ENCODE results near the gene STK4.
A peak's percentile ranks its signal among the peaks of the same experiment; 100 is the strongest.

The STK4 gene

DNA sequence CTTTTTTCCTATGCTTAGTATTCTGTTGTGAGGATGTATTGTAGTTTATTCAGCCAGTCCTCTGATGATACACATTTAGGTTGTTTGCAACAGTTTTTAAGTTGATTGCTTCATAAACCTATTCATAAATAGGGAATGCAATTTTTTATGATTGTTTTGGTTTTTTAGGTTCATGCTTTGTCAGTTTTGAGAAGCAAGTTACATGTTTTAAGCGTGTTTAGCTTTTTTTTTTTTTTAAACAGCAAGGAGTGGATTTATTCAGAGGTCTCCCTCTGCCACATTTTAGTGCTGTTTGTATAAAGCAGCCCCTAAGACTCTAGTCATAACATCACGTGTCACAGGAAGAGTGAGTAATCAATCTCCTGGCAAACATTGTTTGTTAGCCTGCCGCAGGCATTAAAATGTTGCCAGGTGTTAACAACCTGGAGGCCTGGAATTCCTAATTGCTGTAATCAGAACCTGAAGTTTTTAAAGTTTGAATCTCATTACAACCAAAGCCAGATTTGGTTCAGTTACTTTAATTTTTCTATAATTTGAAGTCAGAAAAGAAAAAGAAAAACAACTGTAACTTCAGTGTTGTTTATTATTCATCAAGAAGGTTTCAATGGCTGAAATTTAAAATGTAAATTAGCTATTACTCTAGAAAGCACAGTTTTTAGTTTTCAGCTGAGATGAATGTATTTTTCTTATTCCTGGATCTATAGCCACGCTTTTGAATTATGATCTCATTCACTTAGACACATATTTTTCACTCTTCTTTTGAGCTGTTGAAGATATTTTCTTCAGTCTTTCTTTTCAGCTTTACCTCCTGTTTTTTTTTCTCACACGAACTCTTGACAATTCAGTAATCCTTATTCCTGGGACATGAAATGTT is 75.4 kb downstream of the STK4 start:
- no peak for DNase-seq (ENCODE audit: low read depth in 1 of 2, low spot score in 1 of 2)
- H3K27ac ChIP-seq (replicated peaks), result no peak overlapping the region
- no peaks in the 10 kb centered on the region for H3K27me3 ChIP-seq (ENCODE audit: insufficient read depth, poor library complexity, severe bottlenecking)
- TF ChIP-seq, protein P1, sequence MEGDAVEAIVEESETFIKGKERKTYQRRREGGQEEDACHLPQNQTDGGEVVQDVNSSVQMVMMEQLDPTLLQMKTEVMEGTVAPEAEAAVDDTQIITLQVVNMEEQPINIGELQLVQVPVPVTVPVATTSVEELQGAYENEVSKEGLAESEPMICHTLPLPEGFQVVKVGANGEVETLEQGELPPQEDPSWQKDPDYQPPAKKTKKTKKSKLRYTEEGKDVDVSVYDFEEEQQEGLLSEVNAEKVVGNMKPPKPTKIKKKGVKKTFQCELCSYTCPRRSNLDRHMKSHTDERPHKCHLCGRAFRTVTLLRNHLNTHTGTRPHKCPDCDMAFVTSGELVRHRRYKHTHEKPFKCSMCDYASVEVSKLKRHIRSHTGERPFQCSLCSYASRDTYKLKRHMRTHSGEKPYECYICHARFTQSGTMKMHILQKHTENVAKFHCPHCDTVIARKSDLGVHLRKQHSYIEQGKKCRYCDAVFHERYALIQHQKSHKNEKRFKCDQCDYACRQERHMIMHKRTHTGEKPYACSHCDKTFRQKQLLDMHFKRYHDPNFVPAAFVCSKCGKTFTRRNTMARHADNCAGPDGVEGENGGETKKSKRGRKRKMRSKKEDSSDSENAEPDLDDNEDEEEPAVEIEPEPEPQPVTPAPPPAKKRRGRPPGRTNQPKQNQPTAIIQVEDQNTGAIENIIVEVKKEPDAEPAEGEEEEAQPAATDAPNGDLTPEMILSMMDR (IDR thresholded peaks at IDR 0.05; ENCODE audit: insufficient read depth, low read length), result no peak
- TF ChIP-seq GABPA (IDR thresholded peaks at IDR 0.05; ENCODE audit: low read depth) (no peak), SPI1 (IDR thresholded peaks at IDR 0.05; ENCODE audit: borderline replicate concordance, low read depth) (no peak), POLR2AphosphoS5 (IDR thresholded peaks at IDR 0.05; ENCODE audit: low read depth) (no peak)
- TF ChIP-seq, protein P2, sequence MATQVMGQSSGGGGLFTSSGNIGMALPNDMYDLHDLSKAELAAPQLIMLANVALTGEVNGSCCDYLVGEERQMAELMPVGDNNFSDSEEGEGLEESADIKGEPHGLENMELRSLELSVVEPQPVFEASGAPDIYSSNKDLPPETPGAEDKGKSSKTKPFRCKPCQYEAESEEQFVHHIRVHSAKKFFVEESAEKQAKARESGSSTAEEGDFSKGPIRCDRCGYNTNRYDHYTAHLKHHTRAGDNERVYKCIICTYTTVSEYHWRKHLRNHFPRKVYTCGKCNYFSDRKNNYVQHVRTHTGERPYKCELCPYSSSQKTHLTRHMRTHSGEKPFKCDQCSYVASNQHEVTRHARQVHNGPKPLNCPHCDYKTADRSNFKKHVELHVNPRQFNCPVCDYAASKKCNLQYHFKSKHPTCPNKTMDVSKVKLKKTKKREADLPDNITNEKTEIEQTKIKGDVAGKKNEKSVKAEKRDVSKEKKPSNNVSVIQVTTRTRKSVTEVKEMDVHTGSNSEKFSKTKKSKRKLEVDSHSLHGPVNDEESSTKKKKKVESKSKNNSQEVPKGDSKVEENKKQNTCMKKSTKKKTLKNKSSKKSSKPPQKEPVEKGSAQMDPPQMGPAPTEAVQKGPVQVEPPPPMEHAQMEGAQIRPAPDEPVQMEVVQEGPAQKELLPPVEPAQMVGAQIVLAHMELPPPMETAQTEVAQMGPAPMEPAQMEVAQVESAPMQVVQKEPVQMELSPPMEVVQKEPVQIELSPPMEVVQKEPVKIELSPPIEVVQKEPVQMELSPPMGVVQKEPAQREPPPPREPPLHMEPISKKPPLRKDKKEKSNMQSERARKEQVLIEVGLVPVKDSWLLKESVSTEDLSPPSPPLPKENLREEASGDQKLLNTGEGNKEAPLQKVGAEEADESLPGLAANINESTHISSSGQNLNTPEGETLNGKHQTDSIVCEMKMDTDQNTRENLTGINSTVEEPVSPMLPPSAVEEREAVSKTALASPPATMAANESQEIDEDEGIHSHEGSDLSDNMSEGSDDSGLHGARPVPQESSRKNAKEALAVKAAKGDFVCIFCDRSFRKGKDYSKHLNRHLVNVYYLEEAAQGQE (IDR thresholded peaks at IDR 0.05; ENCODE audit: insufficient replicate concordance, low read depth), result no peak
- no peak overlapping the region for H3K4me3 ChIP-seq (replicated peaks; ENCODE audit: insufficient read depth, low read length)

DNA sequence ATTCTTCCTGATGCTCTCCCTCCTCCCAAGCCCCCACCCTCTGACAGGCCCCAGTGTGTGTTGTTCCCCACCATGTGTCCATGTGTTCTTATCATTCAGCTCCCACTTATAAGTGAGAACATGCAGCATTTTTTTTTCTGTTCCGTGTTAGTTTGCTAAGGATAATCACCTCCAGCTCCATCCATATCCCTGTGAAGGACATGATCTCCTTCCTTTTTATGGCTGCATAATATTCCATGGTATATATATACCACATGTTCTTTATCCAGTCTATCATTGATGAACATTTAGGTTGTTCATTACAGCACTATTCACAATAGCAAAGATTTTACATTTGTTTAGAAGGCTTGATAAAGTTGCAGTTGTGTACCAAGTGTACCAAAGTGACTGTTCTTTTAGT is 76.7 kb downstream of the STK4 start:
- no peak overlapping the region for H3K27ac ChIP-seq (replicated peaks)
- DNase-seq (ENCODE audit: low read depth in 1 of 2, low spot score in 1 of 2), result no peak
- H3K4me3 ChIP-seq (replicated peaks; ENCODE audit: insufficient read depth, low read length), result no peak overlapping the region
- no peaks in the 10 kb centered on the region for H3K27me3 ChIP-seq (ENCODE audit: insufficient read depth, poor library complexity, severe bottlenecking)
- TF ChIP-seq, protein P1 (IDR thresholded peaks at IDR 0.05; ENCODE audit: insufficient read depth, low read length), result no peak
- TF ChIP-seq POLR2AphosphoS5 (IDR thresholded peaks at IDR 0.05; ENCODE audit: low read depth) (no peak), SPI1 (IDR thresholded peaks at IDR 0.05; ENCODE audit: borderline replicate concordance, low read depth) (no peak), GABPA (IDR thresholded peaks at IDR 0.05; ENCODE audit: low read depth) (no peak)
- TF ChIP-seq, protein P2 (IDR thresholded peaks at IDR 0.05; ENCODE audit: insufficient replicate concordance, low read depth), result no peak

DNA sequence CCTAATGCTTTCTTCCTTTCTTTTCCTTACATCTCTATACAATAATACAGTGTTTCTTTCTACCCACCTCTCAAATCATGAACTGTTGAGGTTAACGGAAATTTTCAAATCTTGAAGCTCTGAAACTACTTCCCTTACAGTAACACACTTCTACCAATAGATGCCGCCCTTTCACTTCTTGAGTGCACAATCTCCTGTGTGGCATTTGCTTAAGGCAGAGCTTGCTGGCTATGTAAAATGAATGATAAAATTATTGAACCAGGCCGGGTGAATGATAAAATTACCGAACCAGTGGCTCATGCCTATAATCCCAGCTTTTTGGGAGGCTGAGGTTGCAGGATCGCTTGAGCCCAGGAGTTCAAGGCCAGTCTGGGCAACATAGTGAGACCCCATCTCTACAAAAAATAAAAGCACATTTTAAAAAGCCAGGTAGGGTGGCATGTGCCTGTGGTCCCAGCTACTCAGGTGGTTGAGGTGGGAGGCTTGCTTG is 77.8 kb downstream of the STK4 start:
- TF ChIP-seq, protein P1 (IDR thresholded peaks at IDR 0.05; ENCODE audit: insufficient read depth, low read length), result peak; percentile 92
- TF ChIP-seq POLR2AphosphoS5 (IDR thresholded peaks at IDR 0.05; ENCODE audit: low read depth), result no peak
- Histone ChIP-seq H3K4me3 (replicated peaks; ENCODE audit: insufficient read depth, low read length) (no peak overlapping the region), H3K27me3 (ENCODE audit: insufficient read depth, poor library complexity, severe bottlenecking) (no peaks in the 10 kb centered on the region), H3K27ac (replicated peaks) (peak overlapping the region; percentile 5; the same call in 1 of the 2 replicates)
- DNase-seq (ENCODE audit: low read depth in 1 of 2, low spot score in 1 of 2), result peak in 1 of 2 experiments; percentile 66

Measured in HL-60 (cell line).